Stimulated activated CD4-positive, alpha-beta T cell treated with anti-CD3 and anti-CD28 coated beads, TNF-alpha, amount 100 ng/mL, for 4 hours (primary cell): ENCODE measurements around the gene C19orf81.

Source experiments
- DNase-seq, 3 experiments: peaks; one replicate each; pipeline ENCODE4 v3.0.0-alpha.2; 2020; ENCODE audit warnings: low read depth in 3 of 3

Gene C19orf81

GRCh38 chr19:50658441-50659317 is 9.4 kb downstream of the C19orf81 start:
- peak; percentile 11 to 42 (median 37) for DNase-seq

GRCh38 chr19:50659318-50660087 is 10.3 kb downstream of the C19orf81 start:
- no peak for DNase-seq

GRCh38 chr19:50660088-50660366 is 10.8 kb downstream of the C19orf81 start:
- DNase-seq: no peak

DNA sequence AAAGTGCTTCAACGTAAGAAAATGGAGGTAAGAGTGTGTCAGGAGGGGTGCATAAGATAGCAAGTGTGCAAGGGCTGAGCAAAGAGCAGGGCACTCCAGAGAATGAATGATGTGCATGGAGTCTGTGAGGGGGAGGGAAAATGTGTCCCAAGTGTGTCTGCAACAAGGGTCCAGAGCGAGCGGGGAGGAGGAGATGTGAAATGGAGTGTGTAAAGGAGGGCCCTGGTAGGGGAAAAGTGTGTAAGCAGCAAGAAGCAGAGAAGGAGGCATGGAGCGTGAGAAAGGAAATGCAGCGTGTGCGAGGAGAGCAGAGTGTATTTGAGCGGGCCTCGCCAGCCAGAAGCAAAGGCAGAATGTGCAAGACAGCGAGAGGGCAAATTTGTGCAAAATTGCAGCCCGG is 11.8 kb downstream of the C19orf81 start:
- DNase-seq: no peak

DNA sequence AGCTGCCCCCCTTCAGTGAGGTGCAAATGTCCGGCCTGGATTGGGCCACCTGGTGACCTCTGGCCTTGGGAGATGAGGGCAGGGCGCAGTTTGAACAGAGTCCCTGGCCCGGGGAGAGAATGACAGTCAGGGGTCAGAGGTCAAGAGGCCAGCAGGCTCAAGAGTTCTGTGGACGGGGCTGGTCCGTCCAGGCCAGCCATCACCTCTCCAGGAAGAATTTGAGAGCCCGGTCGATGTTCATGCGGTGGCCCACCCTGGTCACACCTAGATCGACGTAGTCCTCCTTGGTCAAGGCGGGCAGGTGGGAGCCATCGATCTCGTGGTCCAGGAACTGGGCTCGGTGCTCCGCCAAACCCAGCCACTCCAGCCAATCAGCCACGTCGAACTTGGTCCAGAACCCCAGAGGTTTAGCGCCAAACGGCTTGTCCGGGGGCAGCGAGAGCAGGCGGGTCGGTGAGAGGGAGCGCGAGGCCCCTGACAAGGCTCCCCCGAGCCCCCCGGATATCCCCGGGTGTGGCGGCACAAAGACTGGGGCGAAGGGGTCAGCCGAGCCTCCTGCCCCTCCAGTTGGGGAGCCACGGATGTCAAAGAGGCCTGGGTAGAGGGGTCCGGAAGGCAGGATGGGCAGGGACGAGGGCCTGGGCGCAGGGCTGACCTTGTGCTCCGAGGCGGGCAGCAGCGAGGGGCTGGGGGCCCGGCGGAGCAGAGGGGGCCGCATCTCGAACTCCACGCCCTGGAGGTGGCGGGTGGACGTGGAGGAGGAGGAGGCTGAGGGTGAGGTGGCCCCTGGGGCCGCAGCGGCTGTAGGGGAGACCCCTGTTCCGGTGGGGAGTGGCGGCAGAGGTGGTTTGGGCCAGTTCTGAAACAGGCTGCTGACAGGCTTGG is 12.8 kb downstream of the C19orf81 start:
- DNase-seq: no peak

- no peak for DNase-seq
Observed at GRCh38 chr19:50662651-50663481, 13.6 kb downstream of the C19orf81 start.

- DNase-seq: no peak
Observed at GRCh38 chr19:50663482-50663790, 14.2 kb downstream of the C19orf81 start.

GRCh38 chr19:50664204-50664603 is 15.0 kb downstream of the C19orf81 start:
- no peak for DNase-seq

GRCh38 chr19:50666346-50667176 is 17.3 kb downstream of the C19orf81 start:
- DNase-seq: no peak

DNA sequence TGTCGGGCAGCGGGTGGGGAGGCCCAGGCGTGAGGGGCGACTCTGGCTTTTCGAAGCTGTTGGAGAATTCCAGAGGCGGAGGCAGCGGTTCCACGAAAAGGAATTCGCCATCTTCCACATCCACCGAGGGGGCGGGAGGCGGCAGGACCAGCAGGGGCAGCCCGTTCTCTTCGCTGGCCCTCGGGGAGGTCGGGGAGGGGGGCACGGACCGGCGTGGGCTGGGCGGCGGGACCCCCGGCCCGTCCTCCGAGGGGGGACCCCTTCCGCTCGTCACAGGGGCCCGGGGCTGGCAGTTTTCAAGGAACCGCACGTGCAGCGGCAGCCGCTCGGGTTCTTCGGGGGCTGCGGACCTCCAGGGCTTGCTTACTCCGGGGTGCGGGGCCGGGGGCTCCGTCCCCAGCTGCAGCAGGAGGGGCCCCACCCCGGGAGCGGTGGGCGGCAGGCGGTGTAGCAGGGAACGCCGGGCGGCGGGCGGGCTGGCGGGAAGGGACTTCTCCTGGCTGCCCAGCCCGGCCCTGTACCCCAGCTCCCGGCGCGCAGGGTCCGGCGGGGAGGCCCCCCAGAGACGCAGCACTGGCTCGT is 18.0 kb downstream of the C19orf81 start:
- DNase-seq: no peak

GRCh38 chr19:50667759-50668231 is 18.6 kb downstream of the C19orf81 start:
- no peak for DNase-seq

- DNase-seq: no peak
Observed at GRCh38 chr19:50668416-50668815, 19.2 kb downstream of the C19orf81 start.

DNA sequence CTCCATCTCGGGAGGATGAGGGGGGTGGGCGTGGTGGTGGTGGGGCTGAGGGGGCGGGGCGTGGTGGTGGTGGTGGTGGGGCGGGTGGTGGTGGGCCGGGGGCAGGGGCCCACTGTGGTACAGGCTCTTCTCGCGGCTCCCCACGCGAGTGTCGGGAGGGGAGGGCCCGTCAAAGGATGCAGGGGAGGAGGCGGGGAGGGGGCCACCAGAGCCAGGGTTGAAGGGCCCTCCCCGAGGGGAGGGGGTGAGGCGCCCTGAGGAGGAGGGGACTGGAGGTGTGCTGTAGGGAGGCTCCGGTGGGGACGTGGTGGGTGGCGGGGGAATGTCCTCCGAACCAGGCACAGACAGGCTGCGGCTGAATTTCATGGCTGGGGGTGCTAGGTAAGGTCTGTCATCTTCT is 19.6 kb downstream of the C19orf81 start:
- no peak for DNase-seq

DNA sequence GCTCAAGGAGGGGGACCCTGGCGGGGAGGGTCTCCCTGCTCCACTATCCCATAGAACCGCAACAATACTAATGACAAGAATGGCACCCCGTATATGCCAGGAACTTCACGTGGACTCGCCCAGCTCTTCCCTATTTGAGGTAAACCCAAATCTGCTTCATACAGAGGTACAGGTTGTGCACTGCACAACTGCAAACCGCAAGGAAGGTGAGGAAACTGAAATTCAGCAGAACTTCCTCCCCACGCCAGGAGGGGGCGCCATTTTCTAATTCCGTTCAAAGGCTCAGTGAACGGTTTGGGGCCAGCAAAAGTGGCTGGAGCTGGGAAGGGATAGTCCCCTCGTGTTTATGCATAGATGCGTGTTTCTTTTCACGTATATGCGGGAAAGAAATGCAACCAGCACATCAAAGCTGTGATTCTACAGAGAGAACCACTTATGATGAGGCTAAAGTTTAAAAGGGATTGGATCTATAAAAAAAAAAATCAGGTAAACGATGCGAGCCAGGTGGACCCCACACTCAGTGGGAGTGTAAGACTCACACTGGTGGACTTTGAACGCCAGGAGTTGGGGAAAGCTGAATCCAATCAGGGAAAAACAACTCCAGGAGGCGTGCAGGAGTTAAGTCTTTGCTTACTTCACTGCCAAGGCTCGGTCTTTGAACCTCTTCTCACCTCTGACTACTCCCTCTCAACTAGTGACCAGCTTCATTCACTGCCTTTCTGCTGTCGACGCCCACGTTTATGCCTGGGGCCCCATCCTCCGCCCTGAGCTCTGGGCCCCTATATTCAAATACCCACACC is 20.3 kb downstream of the C19orf81 start:
- no peak for DNase-seq

GRCh38 chr19:50670102-50670380 is 20.8 kb downstream of the C19orf81 start:
- no peak for DNase-seq

- DNase-seq: no peak
Observed at GRCh38 chr19:50673118-50673517, 23.9 kb downstream of the C19orf81 start.

GRCh38 chr19:50676625-50677197 is 27.5 kb downstream of the C19orf81 start:
- no peak for DNase-seq

- DNase-seq: no peak
Observed at GRCh38 chr19:50677636-50678035, 28.4 kb downstream of the C19orf81 start.

GRCh38 chr19:50678323-50678722 is 29.1 kb downstream of the C19orf81 start:
- DNase-seq: no peak
